GM23248 (cell line): Measurements from ENCODE around the gene TMEM244. TPM values are rescaled to one million over a fixed set of nuclear protein-coding genes. Genes with fewer than 3 reads are reported as not detected.
"Not testable (repeated sequence)": the region's sequence is repeated elsewhere in the genome, so short reads cannot be mapped to it uniquely, and the experiment has no call there.

Experiments
- DNase-seq: peaks from one replicate; pipeline ENCODE4 v3.0.0-alpha.2; 2015
- H2AFZ ChIP-seq: fragments of 200-600 bp; sonication (generic); 2 replicates; pipeline ENCODE4 v1.6.1; 2016; ENCODE audit warnings: antibody characterized with exemption
- H3F3A ChIP-seq: fragments of 200-600 bp; sonication (generic); 2 replicates; pipeline ENCODE4 v1.6.1; 2016; ENCODE audit warnings: mild to moderate bottlenecking, antibody characterized with exemption, mixed run types; ENCODE audit not compliant: insufficient read depth
- H3K27ac ChIP-seq: fragments of 200-600 bp; sonication (generic); 2 replicates; pipeline ENCODE4 v1.5.1; 2016; ENCODE audit warnings: mild to moderate bottlenecking
- H3K27me3 ChIP-seq: fragments of 200-600 bp; sonication (generic); replicated peaks from 2 replicates; pipeline ENCODE4 v1.6.1; 2016; ENCODE audit warnings: mild to moderate bottlenecking; ENCODE audit not compliant: insufficient read depth
- H3K36me3 ChIP-seq: fragments of 200-600 bp; sonication (generic); 2 replicates; pipeline ENCODE4 v1.6.1; 2016; ENCODE audit warnings: low read depth, mild to moderate bottlenecking
- H3K4me1 ChIP-seq: fragments of 200-600 bp; sonication (generic); 2 replicates; pipeline ENCODE4 v1.6.1; 2016; ENCODE audit warnings: mild to moderate bottlenecking; ENCODE audit not compliant: insufficient read depth
- H3K4me2 ChIP-seq: fragments of 200-600 bp; sonication (generic); one replicate; pipeline ENCODE4 v1.6.1; 2016; ENCODE audit warnings: mild to moderate bottlenecking; ENCODE audit not compliant: unreplicated experiment
- H3K4me3 ChIP-seq: fragments of 200-600 bp; sonication (generic); 2 replicates; pipeline ENCODE4 v1.5.1; 2016; ENCODE audit warnings: mild to moderate bottlenecking
- H3K79me2 ChIP-seq: fragments of 200-600 bp; sonication (generic); 2 replicates; pipeline ENCODE4 v1.6.1; 2016; ENCODE audit warnings: mild to moderate bottlenecking; ENCODE audit not compliant: insufficient read depth
- H3K9ac ChIP-seq: fragments of 200-600 bp; sonication (generic); 2 replicates; pipeline ENCODE4 v1.6.1; 2016; ENCODE audit warnings: mild to moderate bottlenecking
- H3K9me2 ChIP-seq: fragments of 200-600 bp; sonication (generic); 2 replicates; pipeline ENCODE4 v1.6.1; 2016; ENCODE audit warnings: mixed run types, mild to moderate bottlenecking, moderate library complexity; ENCODE audit not compliant: insufficient read depth
- H3K9me3 ChIP-seq: fragments of 200-600 bp; sonication (generic); one replicate; pipeline ENCODE4 v1.6.1; 2017; ENCODE audit warnings: low read depth
- H4K20me1 ChIP-seq: fragments of 200-600 bp; sonication (generic); 2 replicates; pipeline ENCODE4 v1.6.0; 2016; ENCODE audit not compliant: insufficient read depth
- EZH2 ChIP-seq: fragments of 200-600 bp; sonication (generic); IDR thresholded peaks from 2 replicates; pipeline ENCODE4 v1.6.1; 2018; ENCODE audit warnings: antibody characterized with exemption, mild to moderate bottlenecking; ENCODE audit not compliant: insufficient read depth, poor library complexity, severe bottlenecking
- EZH2phosphoT487 ChIP-seq: fragments of 200-600 bp; sonication (generic); IDR thresholded peaks from 2 replicates; pipeline ENCODE4 v1.6.1; 2018; ENCODE audit warnings: antibody characterized with exemption, moderate library complexity, mild to moderate bottlenecking, low read depth; ENCODE audit not compliant: insufficient read depth
- WGBS, 2 experiments: methylation state at CpG; one replicate each; pipeline ENCODE4 v1.1.6; 2015 to 2017; ENCODE audit warnings: low lambda C conversion rate in 2 of 2, low coverage in 1 of 2; ENCODE audit errors: missing lambda C conversion rate in 2 of 2; 5-methylcytosine and 5-hydroxymethylcytosine counted together
- in situ Hi-C: fragments of 300-500 bp; cut with MboI; formaldehyde crosslinking; loops from 2 replicates; pipeline ENCODE4 v1.15.0; 2020
- polyA plus RNA-seq: library from polyadenylated mRNA; unstranded; fragments of >200 nt; fragmentation: Nextera tagmentation; extraction: Ambion mirVana; gene quantifications from 2 replicates; pipeline ENCODE4 v1.2.1, GENCODE V29; 2016
- total RNA-seq: library from RNA; depleted of rRNA; stranded (reverse); fragments of >200 nt; shearing (Covaris generic); gene quantifications from 2 replicates; pipeline ENCODE4 v1.2.3, GENCODE V29; 2014

The TMEM244 gene
- total and polyA plus RNA-seq, 2 experiments from 2014 or later, result not detected

DNA sequence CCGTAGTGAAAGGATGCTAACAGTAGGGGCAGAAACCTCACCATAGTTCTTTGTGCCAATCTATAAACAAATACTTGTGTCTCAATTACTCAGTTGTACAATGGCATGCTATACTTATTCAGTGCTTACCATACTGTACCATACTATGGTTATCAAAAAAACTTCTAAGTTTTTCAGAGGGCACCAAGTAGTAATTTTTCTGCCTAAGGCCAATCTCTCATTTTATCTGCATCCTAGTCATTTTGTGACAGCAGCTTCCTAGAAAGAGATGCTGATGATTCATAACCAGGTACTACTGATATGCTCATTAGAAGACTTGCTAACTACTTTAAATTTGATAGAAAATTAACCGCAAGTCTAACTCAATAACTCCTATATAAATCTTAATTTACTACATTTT, 42.9 kb downstream of the TMEM244 start:
- Histone ChIP-seq H3K9ac (no peak overlapping the region), H3K9me3 (no peaks in the 10 kb centered on the region), H3K4me3 (no peak overlapping the region), H3K27ac (no peak overlapping the region), H3K4me1 (no peaks in the 10 kb centered on the region), H3K27me3 (no peaks in the 10 kb centered on the region), H2AFZ (no peak overlapping the region), H4K20me1 (no peaks in the 10 kb centered on the region), H3K36me3 (no peaks in the 10 kb centered on the region), H3K79me2 (no peaks in the 10 kb centered on the region), H3K9me2 (no peaks in the 10 kb centered on the region), H3K4me2 (no peak overlapping the region), H3F3A (no peaks in the 10 kb centered on the region)
- TF ChIP-seq EZH2 (no peak), EZH2phosphoT487 (no peak)
- WGBS, 2 experiments, result 82 to 90% methylated on average over 2 of the region's 2 CpGs
- no peak for DNase-seq
- in situ Hi-C loops, result no loop called here

DNA sequence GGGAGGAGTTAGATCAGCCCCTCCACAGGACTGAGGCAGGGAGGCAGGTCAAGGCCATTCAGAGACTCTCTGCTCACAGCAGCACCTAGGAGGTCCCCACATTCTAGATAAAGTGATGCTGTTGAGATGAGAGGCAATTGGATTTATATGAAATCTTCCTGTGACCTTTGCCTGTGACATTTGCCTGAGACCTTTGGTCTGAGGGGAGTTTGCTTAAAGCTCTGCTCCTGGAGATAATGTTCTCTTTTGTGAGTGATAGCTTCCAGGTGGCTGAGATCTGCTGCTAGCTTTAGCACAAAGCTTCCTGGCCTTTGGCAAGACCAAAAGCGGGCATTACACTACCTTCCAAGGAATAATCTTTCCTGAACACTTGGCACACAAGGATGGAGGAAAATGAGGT, 43.3 kb downstream of the TMEM244 start:
- 71 to 72% methylated on average over 1 of the region's 1 CpG for WGBS, 2 experiments
- H3K27me3 ChIP-seq, result no peaks in the 10 kb centered on the region
- no peaks in the 10 kb centered on the region for H3K9me3 ChIP-seq
- in situ Hi-C loops, result no loop called here
- TF ChIP-seq EZH2 (no peak), EZH2phosphoT487 (no peak)
- H3K9ac ChIP-seq, result no peak overlapping the region
- no peaks in the 10 kb centered on the region for H4K20me1 ChIP-seq
- no peak overlapping the region for H3K4me3 ChIP-seq
- no peaks in the 10 kb centered on the region for H3K9me2 ChIP-seq
- no peak overlapping the region for H3K4me2 ChIP-seq
- no peaks in the 10 kb centered on the region for H3K79me2 ChIP-seq
- H3K4me1 ChIP-seq, result no peaks in the 10 kb centered on the region
- DNase-seq, result no peak
- no peaks in the 10 kb centered on the region for H3F3A ChIP-seq
- H3K27ac ChIP-seq, result no peak overlapping the region
- H2AFZ ChIP-seq, result no peak overlapping the region
- H3K36me3 ChIP-seq, result no peaks in the 10 kb centered on the region

DNA sequence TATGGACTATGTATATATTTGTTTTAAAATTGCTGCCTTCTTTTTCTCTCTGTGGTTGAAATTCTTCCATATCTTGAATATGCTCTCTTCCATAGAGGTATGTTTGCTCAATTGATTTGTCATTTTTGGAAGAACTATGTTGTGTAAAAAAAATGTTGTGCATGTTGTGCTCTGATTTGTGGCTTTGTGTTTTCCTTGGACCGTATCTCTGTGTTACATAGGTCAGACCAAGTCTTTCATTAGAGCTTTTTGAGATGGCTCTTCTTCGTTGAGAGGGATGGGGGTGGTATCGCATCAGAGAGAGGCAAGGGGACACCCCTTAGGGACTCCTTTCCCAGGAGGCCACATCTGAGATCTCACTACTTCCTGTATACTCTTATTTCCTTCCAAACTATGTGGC, 43.8 kb downstream of the TMEM244 start:
- WGBS, 2 experiments, result 65 to 76% methylated on average over 3 of the region's 3 CpGs
- Histone ChIP-seq H3K4me1 (no peaks in the 10 kb centered on the region), H3K27ac (no peak overlapping the region), H3K9ac (no peak overlapping the region), H3K9me2 (no peaks in the 10 kb centered on the region), H2AFZ (no peak overlapping the region), H3K79me2 (no peaks in the 10 kb centered on the region), H3K4me3 (no peak overlapping the region), H3K36me3 (no peaks in the 10 kb centered on the region), H3K27me3 (no peaks in the 10 kb centered on the region), H3K4me2 (no peak overlapping the region), H3K9me3 (no peaks in the 10 kb centered on the region), H4K20me1 (no peaks in the 10 kb centered on the region), H3F3A (no peaks in the 10 kb centered on the region)
- in situ Hi-C loops, result no loop called here
- no peak for DNase-seq
- TF ChIP-seq EZH2 (no peak), EZH2phosphoT487 (no peak)

DNA sequence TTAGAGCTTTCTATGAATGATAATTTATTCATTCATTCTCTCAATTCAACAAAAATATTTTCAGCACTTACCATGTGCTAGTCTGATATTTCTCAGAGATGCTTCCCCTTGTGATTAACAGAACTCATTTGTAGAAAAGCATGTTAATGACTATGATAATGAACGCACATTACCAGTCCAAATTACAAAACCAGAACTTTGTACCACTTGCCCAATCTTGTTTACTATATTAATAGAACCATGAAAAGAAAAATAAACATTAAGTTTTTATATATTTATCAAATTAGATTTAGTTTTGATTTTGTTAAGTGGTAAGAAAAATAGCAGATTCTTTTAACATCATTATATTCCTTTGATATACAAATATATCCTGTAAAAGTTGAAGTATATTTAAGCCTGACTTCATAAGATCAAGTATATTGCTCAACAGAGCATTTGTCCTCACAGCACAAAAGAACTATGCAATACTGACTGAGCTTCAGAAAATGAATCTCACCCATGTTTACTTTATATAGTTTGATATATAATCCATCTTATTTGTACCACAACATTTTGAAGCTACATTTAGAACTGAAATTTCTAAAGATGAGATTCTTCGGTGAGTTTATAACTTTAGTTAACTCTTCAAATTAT, 48.9 kb downstream of the TMEM244 start:
- WGBS, 2 experiments, result 84 to 90% methylated on average over 2 of the region's 2 CpGs

DNA sequence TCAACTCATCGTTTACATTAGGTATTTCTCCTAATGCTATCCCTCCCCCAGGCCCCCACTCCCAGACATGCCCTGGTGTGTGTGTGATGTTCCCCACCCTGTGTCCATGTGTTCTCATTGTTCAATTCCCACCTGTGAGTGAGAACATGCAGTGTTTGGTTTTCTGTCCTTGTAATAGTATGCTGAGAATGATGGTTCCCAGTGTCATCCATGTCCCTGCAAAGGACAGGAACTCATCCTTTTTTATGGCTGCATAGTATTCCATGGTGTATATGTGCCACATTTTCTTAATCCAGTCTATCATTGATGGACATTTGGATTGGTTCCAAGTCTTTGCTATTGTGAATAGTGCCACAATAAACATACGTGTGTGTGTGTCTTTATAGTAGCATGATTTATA, 54.0 kb downstream of the TMEM244 start:
- H3K79me2 ChIP-seq, H3K4me1 ChIP-seq, H3K9me3 ChIP-seq, H3K9me2 ChIP-seq, H4K20me1 ChIP-seq, H3F3A ChIP-seq, H3K4me2 ChIP-seq, H3K4me3 ChIP-seq, H3K27me3 ChIP-seq, in situ Hi-C loops, H2AFZ ChIP-seq, DNase-seq, H3K9ac ChIP-seq, H3K27ac ChIP-seq, H3K36me3 ChIP-seq: not testable (repeated sequence)
- 73 to 79% methylated on average over 2 of the region's 2 CpGs for WGBS, 2 experiments

More for the DNA sequence above, 48.9 kb downstream of the TMEM244 start:
- DNase-seq, result no peak
- no peak overlapping the region for H3K27ac ChIP-seq
- H3K9me2 ChIP-seq, result no peaks in the 10 kb centered on the region
- in situ Hi-C loops, result no loop called here
- TF ChIP-seq EZH2, result no peak
- TF ChIP-seq EZH2phosphoT487, result no peak
- no peaks in the 10 kb centered on the region for H3K27me3 ChIP-seq
- H3K36me3 ChIP-seq, result no peaks in the 10 kb centered on the region
- no peak overlapping the region for H3K9ac ChIP-seq
- no peak overlapping the region for H2AFZ ChIP-seq
- H3K4me1 ChIP-seq, result no peaks in the 10 kb centered on the region
- no peak overlapping the region for H3K4me2 ChIP-seq
- H4K20me1 ChIP-seq, result no peaks in the 10 kb centered on the region
- no peaks in the 10 kb centered on the region for H3F3A ChIP-seq
- no peaks in the 10 kb centered on the region for H3K79me2 ChIP-seq
- no peaks in the 10 kb centered on the region for H3K9me3 ChIP-seq
- no peak overlapping the region for H3K4me3 ChIP-seq

DNA sequence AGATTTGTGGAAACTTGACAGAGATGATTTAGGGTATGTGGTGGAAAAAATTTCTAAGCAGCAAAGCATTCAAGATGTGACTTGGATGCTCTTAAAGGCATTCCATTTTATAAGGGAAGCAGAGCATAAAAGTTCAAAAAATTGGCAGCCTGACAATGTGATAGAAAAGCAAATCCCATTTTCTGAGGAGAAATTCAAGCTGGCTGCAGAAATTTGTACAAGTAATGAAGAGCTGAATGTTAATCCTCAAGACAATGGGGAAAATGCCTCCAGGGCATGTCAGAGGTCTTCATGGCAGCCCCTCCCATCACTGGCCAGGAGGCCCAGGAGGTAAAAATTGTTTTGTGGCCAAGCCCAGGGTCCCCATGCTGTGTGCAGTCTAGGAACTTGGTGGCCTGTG, 58.2 kb downstream of the TMEM244 start:
- H3K79me2 ChIP-seq, H3K9me2 ChIP-seq, H3K36me3 ChIP-seq, H4K20me1 ChIP-seq, H3K27me3 ChIP-seq, H3F3A ChIP-seq, H3K9me3 ChIP-seq, in situ Hi-C loops, H3K4me2 ChIP-seq, DNase-seq, H3K4me1 ChIP-seq, H2AFZ ChIP-seq, H3K4me3 ChIP-seq, H3K27ac ChIP-seq, H3K9ac ChIP-seq: not testable (repeated sequence)
